Measurements from ENCODE around the gene RALGPS1. TPM values are rescaled to one million over a fixed set of nuclear protein-coding genes. Genes with fewer than 3 reads are reported as not detected.

Gene RALGPS1
- total and polyA plus RNA-seq, 2 of the 8 experiments (the other 6 are each of a cell fraction or from before 2014, with no cell fraction given): 20.0 to 23.5 TPM

- peaks cover 8% of the 10 kb centered on the region for H3K23me2 ChIP-seq (ENCODE audit: low read depth, low read length)
- FAIRE-seq: no peak
- TF ChIP-seq ATF2 (IDR thresholded peaks at IDR 0.05; ENCODE audit: low read length) (no peak), SP2 (IDR thresholded peaks at IDR 0.05; ENCODE audit: low read length) (no peak), MAFK (IDR thresholded peaks at IDR 0.05; ENCODE audit: low read depth, low read length) (no peak), POLR2A (IDR thresholded peaks at IDR 0.05; ENCODE audit: control extremely low read depth in 1 of 2, low read depth in 2 of 2, low read length in 2 of 2) (no peak), FOSL1 (IDR thresholded peaks at IDR 0.05; ENCODE audit: insufficient read depth, low read depth, low read length) (no peak), ZNF274 (IDR thresholded peaks at IDR 0.05; ENCODE audit: borderline replicate concordance, extremely low read depth, low read length) (no peak)
Measured at GRCh38 chr9:127126971-127127370, 212.4 kb downstream of the RALGPS1 start.

More at GRCh38 chr9:127126971-127127370, 212.4 kb downstream of the RALGPS1 start:
- H2BK12ac ChIP-seq (ENCODE audit: low read depth, low read length): no peak overlapping the region
- no peak overlapping the region for H3K56ac ChIP-seq (replicated peaks; ENCODE audit: insufficient read length, low read depth, low read length)
- H4K91ac ChIP-seq (replicated peaks; ENCODE audit: insufficient read length, low read length): no peak overlapping the region
- H3K79me1 ChIP-seq (ENCODE audit: low read depth, low read length): no peaks in the 10 kb centered on the region
- H3K27ac ChIP-seq (ENCODE audit: low read depth, low read length): no peak overlapping the region
- ChIA-PET POLR2A (ENCODE audit: partially characterized antibody) (no interaction called here), CTCF (ENCODE audit: partially characterized antibody) (interaction anchor here (0.7 to 2.3 kb wide), 3 partner anchors 70 to 161 kb away, joined by 4 to 6 read pairs (median 4); no protein-coding TSS in a partner anchor)
- H4K20me1 ChIP-seq (replicated peaks in 1 of 2; ENCODE audit: control insufficient read depth in 1 of 2, insufficient read depth in 2 of 2, low read length in 2 of 2): no peaks in the 10 kb centered on the region
- H4K8ac ChIP-seq (ENCODE audit: extremely low read depth, insufficient read depth, low read length): no peak overlapping the region
- H2AFZ ChIP-seq (ENCODE audit: low read length): no peak overlapping the region
- H2BK20ac ChIP-seq (ENCODE audit: low read length): no peak overlapping the region
- no peak overlapping the region for H2BK5ac ChIP-seq (ENCODE audit: low read depth, low read length)
- no peak overlapping the region for H3K23ac ChIP-seq (ENCODE audit: insufficient read length)
- no peak overlapping the region for H3K9ac ChIP-seq (replicated peaks in 1 of 4; ENCODE audit: extremely low read depth in 1 of 4, low read depth in 3 of 4, low read length in 3 of 4)
- no peak overlapping the region for H3K14ac ChIP-seq (ENCODE audit: insufficient read length)
- H3K36me3 ChIP-seq (ENCODE audit: control insufficient read depth in 2 of 4, insufficient read depth in 4 of 4, low read length in 3 of 4): no peaks in the 10 kb centered on the region
- H3K4ac ChIP-seq (replicated peaks; ENCODE audit: insufficient read length, low read depth, low read length): no peak overlapping the region
- H2BK15ac ChIP-seq (ENCODE audit: low read length): no peak overlapping the region
- no peaks in the 10 kb centered on the region; a peak in 2 of 7 replicates for H3K27me3 ChIP-seq (replicated peaks in 1 of 4; ENCODE audit: control insufficient read depth in 3 of 4, extremely low read depth in 1 of 4, insufficient read depth in 3 of 4, low read length in 3 of 4)
- no peaks in the 10 kb centered on the region for H3K79me2 ChIP-seq (ENCODE audit: control insufficient read depth in 1 of 2, insufficient read depth in 2 of 2, low read length in 2 of 2)
- no peak overlapping the region for H2AK5ac ChIP-seq (ENCODE audit: low read depth, low read length)
- H3K9me3 ChIP-seq (ENCODE audit: insufficient read depth in 2 of 2, low read depth in 1 of 2, low read length in 1 of 2): no peaks in the 10 kb centered on the region
- WGBS, 2 experiments (ENCODE audit: extremely low coverage in 1 of 2, insufficient coverage in 1 of 2, insufficient read length in 1 of 2, insufficient replicate concordance in 2 of 2, low coverage in 1 of 2, low lambda C conversion rate in 2 of 2, missing lambda C conversion rate in 1 of 2): 90% methylated on average over 1 of the region's 1 CpG; no CpG with 5 or more reads in 1 of the 2 experiments
- H4K5ac ChIP-seq (ENCODE audit: insufficient read length, low read depth, low read length): no peak overlapping the region
- no peak overlapping the region for H3K18ac ChIP-seq (ENCODE audit: extremely low read depth, low read length)
- no peak overlapping the region for H3K4me2 ChIP-seq (ENCODE audit: insufficient read depth in 1 of 2, low read depth in 2 of 2, low read length in 2 of 2)
- H3K4me3 ChIP-seq (ENCODE audit: extremely low read depth in 1 of 4, insufficient read depth in 2 of 4, low read depth in 3 of 4, low read length in 4 of 4): no peak overlapping the region
- DNase-seq (ENCODE audit: low read depth in 1 of 2, low spot score in 2 of 2): no peak
- H2BK120ac ChIP-seq (replicated peaks; ENCODE audit: low read depth, low read length): no peak overlapping the region
- H3K4me1 ChIP-seq (replicated peaks in 1 of 4; ENCODE audit: control insufficient read depth in 3 of 4, insufficient read depth in 4 of 4, low read length in 3 of 4): peaks cover 9 to 20% (median 12%) of the 10 kb centered on the region in 4 experiments

Data from H1 (cell line).